Kidney (tissue), 14 donors: ENCODE measurements around the gene USP22. TPM values are rescaled to one million over a fixed set of nuclear protein-coding genes. Genes with fewer than 3 reads are reported as not detected.

Experiments
- DNase-seq, 5 donors: peaks; one replicate each; pipeline ENCODE4 v3.0.0-alpha.2; 2013 to 2020
- FAIRE-seq: peaks from 2 replicates; lab custom pipeline; 2012; peaks lifted over from hg19 to GRCh38; lab: Jason Lieb, UNC
- H3K27ac ChIP-seq, 2 donors: one replicate each; pipeline ENCODE4 v1.7.0; 2013; ENCODE audit warnings: low read depth in 2 of 2, low read length in 2 of 2, inconsistent platforms in 1 of 2
- H3K27me3 ChIP-seq: one replicate; pipeline ENCODE4 v1.7.1; 2013; ENCODE audit warnings: low read length, inconsistent platforms; ENCODE audit not compliant: control insufficient read depth, insufficient read depth
- H3K36me3 ChIP-seq, 3 donors: one replicate each; pipeline versions ENCODE4 v1.7.0 to v1.7.1; 2013; ENCODE audit warnings: low read length in 3 of 3, control low read depth in 1 of 3, inconsistent platforms in 1 of 3; ENCODE audit not compliant: insufficient read depth in 3 of 3, control insufficient read depth in 2 of 3
- H3K4me1 ChIP-seq, 3 donors: one replicate each; pipeline versions ENCODE4 v1.7.0 to v1.7.1; 2013; ENCODE audit warnings: low read length in 3 of 3, inconsistent platforms in 1 of 3, low read depth in 1 of 3; ENCODE audit not compliant: control insufficient read depth in 2 of 3, insufficient read depth in 2 of 3
- H3K4me3 ChIP-seq, 3 donors: one replicate each; pipeline versions ENCODE4 v1.7.0 to v1.8.1; 2013; ENCODE audit warnings: low read length in 3 of 3, control low read depth in 1 of 3, inconsistent platforms in 1 of 3
- H3K9ac ChIP-seq, 3 donors: one replicate each; pipeline versions ENCODE4 v1.7.0 to v1.7.1; 2013; ENCODE audit warnings: low read length in 3 of 3, control low read depth in 1 of 3, inconsistent platforms in 1 of 3
- H3K9me3 ChIP-seq, 3 donors: one replicate each; pipeline versions ENCODE4 v1.7.0 to v1.7.1; 2013; ENCODE audit warnings: low read length in 3 of 3, control low read depth in 1 of 3, inconsistent platforms in 1 of 3; ENCODE audit not compliant: control insufficient read depth in 2 of 3, insufficient read depth in 1 of 3
- intact Hi-C: fragments of 100-400 bp; cut with DNase I; formaldehyde crosslinking; loops from one replicate; pipeline ENCODE4 v1.11.1; 2022
- polyA plus RNA-seq: library from polyadenylated mRNA; stranded (reverse); fragments of 350-450 nt; fragmentation: Illumina TruSeq; extraction: RNeasy Lipid Tissue Mini Kit (QIAGEN cat#74804); gene quantifications from one replicate; pipeline ENCODE4 v1.2.3, GENCODE V29; 2014; ENCODE audit warnings: low read depth, low replicate concordance; ENCODE audit not compliant: insufficient read depth
- total RNA-seq: library from RNA; stranded (reverse); fragmentation: NEBNext Ultra II Directional; extraction: Animal tissue kit (Norgen Biotek cat#: 25700); gene quantifications from one replicate; pipeline ENCODE4 v1.2.1, GENCODE V29; 2021
- TF ChIP-seq, protein P1 (sequence below): IDR thresholded peaks from 3 replicates; pipeline ENCODE4 v1.5.1; 2012; ENCODE audit warnings: mild to moderate bottlenecking, moderate library complexity, borderline replicate concordance; ENCODE audit not compliant: insufficient read depth; ENCODE audit errors: extremely low read depth
- donor health status: control.
- donor health status: control.
- donor health status: control.
- donor health status: control.
- donor health status: control.
- donor health status: DM: yes; HTN: yes; CAD: no.
- donor health status: Normal renal cell carcinoma (clear cell type).

The USP22 gene
- total and polyA plus RNA-seq, 2 donors from 2014 or later: 47.8 to 176 TPM

DNA sequence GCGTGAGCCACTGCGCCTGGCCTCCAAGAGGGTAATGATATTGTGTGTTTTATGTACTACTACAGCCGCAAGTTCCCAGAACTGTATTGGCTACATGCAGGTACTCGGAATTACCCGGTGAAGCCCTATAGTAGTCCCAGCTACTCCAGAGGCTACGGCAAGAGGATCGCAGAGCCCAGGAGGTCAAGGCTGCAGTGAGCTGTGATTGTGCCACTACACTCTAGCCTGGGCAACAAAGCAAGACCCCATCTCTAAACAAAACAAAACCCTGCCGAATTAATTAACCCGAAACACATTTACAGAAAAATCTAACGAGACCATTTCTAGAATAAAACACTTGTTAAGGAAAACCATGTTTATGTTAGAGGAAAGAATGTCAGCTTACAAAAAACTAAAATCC, 2.2 kb upstream of the USP22 start:
- Histone ChIP-seq H3K27me3 (no peaks in the 10 kb centered on the region), H3K9ac (no peak overlapping the region), H3K4me3 (no peak overlapping the region), H3K27ac (no peak overlapping the region), H3K4me1 (peaks cover 0 to 7% (median 4%) of the 10 kb centered on the region in 3 donors), H3K9me3 (no peaks in the 10 kb centered on the region), H3K36me3 (no peaks in the 10 kb centered on the region)
- no peak for FAIRE-seq
- intact Hi-C loops: no loop called here
- TF ChIP-seq, protein P1, sequence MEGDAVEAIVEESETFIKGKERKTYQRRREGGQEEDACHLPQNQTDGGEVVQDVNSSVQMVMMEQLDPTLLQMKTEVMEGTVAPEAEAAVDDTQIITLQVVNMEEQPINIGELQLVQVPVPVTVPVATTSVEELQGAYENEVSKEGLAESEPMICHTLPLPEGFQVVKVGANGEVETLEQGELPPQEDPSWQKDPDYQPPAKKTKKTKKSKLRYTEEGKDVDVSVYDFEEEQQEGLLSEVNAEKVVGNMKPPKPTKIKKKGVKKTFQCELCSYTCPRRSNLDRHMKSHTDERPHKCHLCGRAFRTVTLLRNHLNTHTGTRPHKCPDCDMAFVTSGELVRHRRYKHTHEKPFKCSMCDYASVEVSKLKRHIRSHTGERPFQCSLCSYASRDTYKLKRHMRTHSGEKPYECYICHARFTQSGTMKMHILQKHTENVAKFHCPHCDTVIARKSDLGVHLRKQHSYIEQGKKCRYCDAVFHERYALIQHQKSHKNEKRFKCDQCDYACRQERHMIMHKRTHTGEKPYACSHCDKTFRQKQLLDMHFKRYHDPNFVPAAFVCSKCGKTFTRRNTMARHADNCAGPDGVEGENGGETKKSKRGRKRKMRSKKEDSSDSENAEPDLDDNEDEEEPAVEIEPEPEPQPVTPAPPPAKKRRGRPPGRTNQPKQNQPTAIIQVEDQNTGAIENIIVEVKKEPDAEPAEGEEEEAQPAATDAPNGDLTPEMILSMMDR: no peak
- DNase-seq: no peak

DNA sequence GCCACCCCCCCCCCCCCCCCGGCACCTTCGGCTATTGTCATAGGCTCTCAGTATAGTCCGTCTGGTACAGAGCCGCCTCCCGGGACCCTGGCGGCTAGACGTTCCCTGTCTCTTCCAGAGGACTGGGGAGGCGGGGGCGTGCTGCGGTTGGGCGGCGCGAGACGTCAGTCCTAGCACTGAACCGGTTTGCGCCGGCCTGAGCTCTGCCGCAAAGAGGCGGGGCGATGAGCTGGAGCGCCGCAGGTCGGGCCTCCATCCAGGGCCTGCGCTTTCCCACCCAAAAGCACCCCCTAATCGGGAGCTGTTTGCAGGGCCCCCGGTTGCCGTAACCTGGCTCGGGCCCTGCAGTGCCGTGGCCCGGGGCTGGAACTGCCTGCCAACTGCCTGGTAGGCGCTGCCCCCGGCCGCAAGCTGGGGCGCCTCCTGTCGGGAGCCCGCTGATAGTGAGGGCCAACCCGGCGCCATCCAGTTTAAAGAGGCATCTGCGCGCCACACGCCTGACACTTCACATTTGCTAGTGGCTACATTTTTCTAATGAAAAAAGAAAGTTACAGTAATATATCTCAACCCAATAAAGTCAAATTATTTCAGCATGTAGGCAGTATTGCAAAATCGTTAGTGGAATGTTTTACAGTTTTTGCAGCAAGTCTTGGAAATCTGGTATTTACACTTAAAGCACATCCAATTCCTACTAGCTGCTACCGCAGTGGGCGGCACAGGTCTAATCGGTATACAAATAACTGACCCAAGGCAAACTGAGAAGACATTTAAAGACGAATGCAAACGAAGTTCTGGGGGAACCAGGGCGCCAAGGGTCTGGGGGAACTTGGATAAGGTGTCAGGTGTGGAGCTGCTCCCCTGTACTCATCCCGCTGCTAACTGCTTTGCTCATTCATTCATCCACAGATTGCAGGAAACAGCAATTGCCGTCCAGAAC, 753 bp upstream of the USP22 start:
- no peaks in the 10 kb centered on the region for H3K27me3 ChIP-seq
- H3K4me1 ChIP-seq: peaks cover 0 to 13% (median 4%) of the 10 kb centered on the region in 3 donors
- FAIRE-seq: no peak
- peak overlapping the region; percentile 44 to 80 (median 71) for H3K9ac ChIP-seq
- H3K36me3 ChIP-seq: no peaks in the 10 kb centered on the region
- H3K4me3 ChIP-seq: peak overlapping the region; percentile 57 to 72 (median 61)
- H3K9me3 ChIP-seq: no peaks in the 10 kb centered on the region
- intact Hi-C loops: no loop called here
- H3K27ac ChIP-seq: peak overlapping the region; percentile 96 to 98
- peak in 4 of 5 donors; percentile 99 to 100 (median 100) for DNase-seq
- TF ChIP-seq, protein P1: peak; percentile 72

DNA sequence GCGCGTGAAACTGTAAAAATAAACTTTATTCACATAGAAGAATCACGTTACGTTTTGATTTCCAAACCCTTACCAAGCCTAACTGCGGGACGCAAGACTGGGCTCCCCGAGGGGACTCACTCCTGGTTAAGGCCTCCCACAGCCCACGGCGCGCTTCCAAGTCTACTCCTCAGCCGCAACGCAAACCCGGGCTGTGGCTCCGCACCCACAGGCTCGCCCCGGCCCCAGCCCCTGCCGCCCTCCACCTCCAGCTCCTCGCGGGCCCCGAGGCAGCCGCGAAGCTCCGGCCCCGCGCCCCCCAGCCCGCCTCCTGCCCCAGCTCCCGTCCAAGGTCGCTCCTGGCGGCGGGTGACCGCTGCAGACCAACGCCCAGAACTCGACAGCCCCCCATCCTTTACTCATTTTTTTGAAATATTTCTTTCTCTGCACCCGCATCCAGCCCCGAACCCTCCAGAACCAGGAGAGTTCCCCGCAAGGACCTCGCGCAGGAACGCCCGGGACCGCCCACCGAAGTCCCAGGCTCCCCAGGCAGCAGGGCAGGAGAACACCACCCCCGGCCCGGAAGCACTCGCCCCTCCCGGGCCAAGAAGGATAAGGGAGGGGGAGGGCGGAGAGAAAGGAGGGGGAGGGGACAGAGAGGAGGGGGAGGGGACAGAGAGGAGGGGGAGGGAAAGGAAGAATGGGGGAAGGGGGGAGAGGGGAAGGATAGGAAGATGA, 912 bp downstream of the USP22 start:
- H3K27ac ChIP-seq: peak overlapping the region; percentile 99 to 100
- H3K4me1 ChIP-seq: peaks cover 0 to 20% (median 4%) of the 10 kb centered on the region in 3 donors
- TF ChIP-seq, protein P1: no peak
- no peak for FAIRE-seq
- H3K36me3 ChIP-seq: peaks cover 0 to 8% (median 3%) of the 10 kb centered on the region in 3 donors
- H3K27me3 ChIP-seq: no peaks in the 10 kb centered on the region
- peak; percentile 85 to 96 (median 94) for DNase-seq
- no peaks in the 10 kb centered on the region for H3K9me3 ChIP-seq
- peak overlapping the region; percentile 88 to 91 (median 90) for H3K4me3 ChIP-seq
- peak overlapping the region; percentile 81 to 99 (median 95) for H3K9ac ChIP-seq
- intact Hi-C loops: no loop called here
